ENCODE results near the gene DEAF1.
"Not testable (repeated sequence)": the region's sequence is repeated elsewhere in the genome, so short reads cannot be mapped to it uniquely, and the experiment has no call there.

DEAF1 gene

DNA sequence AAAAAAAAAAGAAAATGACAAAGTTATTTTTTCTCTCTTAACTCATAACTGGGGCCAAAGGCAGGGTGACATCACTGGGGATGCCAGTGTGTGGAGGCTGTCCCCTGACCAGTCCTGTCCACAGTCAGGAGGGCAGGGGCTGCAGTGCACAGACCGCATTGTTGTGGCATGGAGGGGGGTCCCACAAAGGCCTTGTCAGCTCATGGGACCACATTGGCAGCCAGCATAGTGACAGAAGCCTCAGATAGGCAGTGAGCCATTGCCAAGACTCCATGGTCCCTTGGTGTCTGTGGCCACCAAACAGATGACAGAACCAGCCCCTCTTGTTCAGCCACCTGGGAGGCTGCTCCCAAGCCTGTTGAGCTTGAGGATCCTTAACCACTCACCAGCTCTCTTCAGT is 4.7 kb upstream of the DEAF1 start:
- DNase-seq: no peak

GRCh38 chr11:699116-699508 is 4.1 kb upstream of the DEAF1 start:
- DNase-seq: no peak

DNA sequence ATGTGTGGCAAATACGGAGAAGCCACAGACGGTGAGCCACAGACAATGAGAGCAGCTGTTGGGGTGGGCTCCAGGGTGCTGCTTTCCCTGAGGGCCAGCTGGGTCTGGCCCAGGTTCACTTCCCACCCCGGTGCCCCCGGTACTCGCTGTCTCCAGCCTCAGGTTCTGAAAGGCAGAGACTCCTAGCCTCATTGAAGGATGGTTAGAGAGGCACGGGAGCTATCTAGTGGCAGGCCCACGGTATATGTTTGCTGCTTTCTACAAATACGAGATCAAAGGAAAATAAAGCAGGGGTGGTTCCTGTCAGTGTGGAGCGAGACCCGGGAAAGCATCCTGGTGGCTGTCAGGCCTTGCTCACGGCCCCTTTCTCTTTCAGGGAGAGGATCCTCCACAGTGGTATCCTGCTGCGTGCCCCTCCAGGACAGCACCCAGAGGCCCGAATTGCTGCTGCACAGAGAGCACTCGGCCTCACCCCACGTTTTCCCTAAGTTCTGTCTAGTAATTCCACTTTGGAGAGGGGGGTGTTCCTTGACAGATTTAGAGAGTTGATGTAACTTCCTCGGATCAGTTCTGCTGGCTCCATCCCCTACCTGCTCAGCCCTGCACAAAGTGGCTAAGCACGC is 3.6 kb upstream of the DEAF1 start:
- DNase-seq: no peak

- DNase-seq: no peak
Measured at GRCh38 chr11:697811-698311, 2.8 kb upstream of the DEAF1 start.

DNA sequence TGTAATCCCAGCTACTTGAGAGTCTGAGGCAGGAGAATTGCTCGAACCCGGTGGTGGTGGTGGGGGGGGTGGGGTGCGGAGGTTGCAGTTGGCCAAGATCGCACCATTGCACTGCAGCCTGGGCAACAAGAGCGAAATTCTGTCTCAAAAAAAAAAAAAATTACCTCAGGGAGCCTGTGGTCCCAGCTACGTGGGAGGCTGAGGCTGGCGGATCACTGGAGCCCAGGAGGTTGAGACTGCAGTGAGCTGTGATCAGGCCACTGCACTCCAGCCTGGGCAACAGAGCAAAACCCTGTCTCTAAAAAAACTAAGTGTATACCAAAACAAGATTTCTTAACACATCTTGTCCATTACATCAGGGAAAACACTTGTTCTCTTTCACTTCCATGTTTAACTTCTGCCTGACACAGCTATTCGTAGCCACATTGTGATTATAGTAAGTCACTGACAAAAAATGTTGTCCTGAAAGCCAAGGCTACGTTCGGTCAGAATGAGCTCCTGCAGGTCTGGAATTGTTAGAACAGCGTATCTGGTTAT is 2.0 kb upstream of the DEAF1 start:
- DNase-seq: peak; percentile 80

DNA sequence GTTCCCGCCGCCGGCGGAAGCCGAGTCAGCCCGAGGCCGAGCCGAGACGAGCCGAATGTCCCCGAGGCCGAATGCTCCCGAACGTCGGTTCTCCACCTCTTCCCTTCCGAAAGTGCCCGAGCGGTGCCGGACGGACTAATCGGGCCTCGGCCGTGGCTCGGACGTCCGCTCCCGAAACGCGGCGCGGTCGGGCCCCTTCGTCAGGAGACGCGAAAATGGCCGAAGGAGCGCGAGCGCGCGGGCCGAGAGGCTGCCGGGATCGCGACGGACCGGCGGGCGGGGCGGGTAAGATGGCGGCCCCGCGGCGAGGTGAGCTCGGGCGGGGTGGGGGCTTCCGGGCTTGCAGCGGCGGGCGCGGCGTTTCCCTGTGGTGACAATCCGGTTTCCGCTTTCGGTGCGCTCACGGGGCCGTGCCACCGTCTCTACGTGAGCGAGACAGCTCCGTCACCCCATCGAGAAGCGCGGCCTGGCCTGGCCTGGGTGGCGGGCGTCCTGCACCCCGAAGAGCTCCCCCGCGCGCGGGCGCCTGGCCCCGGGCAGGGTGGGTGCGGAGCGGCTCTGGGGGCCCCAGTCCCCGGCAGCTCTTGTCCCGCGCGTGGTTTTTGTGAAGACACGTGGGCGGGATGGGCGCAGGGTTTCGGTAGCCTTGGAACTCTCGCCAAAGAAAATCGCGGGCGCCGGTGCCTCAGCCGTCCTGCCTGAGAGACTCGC is 671 bp upstream of the DEAF1 start, which contains the start of gene TMEM80:
Gene TMEM80 (plus strand): TSS at position 279 of the 711 bp plus-strand sequence. CDS start 12 bp downstream, at position 291.
- peak; percentile 100 for DNase-seq

DNA sequence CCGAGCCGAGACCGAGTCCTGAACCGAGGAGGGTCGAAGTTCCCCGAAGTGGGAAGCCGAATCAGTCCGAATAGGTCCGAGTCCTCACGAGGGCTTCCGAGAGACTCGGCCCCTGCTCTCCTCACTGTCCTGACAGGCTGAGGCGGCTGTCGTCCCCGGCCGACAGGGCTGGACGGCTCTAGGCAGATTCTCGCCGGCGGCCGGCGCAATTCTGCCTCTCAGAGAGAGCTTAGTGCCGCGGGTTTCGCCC is 191 bp upstream of the DEAF1 start:
- no peak for DNase-seq

- no peak for DNase-seq
Measured at GRCh38 chr11:693887-694562, 997 bp downstream of the DEAF1 start.

DNA sequence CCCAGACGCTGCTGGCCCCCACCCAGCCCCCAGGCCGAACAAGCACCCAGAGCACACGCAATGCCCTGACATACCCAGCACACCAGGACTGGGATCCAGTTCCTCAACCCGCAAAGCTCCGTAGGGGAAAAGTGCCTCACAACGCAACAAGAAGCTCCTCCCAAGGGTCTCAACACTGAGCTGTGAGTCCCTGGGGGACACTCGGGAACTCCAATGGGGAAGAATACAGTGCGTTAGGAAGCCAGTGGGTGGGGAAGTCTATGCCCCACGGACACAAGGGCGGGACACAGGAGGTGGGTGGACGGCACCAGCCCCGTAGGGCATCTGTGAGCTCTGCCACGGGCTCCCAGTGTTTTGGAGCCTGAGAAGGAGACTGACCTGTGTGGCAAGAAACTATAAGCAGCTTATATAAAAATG is 1.6 kb downstream of the DEAF1 start:
- DNase-seq: peak; percentile 28

DNA sequence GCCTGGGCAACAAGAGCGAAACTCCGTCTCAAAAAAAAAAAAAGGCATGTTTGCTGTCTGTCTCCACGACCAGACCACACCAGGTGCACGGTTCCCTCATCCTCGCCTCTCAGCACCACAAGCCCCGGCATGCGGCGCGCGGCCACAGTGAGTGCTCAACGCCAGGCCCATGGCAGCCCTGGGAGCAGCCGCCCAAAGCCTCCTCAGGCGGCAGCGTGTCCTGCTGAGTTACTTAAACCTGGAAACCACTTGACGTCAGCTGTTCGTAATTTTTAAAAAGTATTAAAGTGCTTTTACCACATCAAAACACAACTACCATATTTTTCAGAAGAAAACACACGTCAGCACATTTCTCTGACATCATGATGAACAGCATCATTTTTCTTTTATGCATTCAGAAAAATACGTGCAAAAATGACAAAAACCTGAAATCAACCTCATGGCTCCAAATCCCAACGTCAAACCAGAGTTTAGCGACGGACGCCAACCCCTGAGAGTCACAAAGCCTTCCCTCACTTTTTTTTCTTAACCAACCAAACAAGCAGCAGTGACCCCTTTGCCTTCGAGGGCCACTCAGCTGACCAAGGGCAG is 2.1 kb downstream of the DEAF1 start:
- DNase-seq: no peak

DNA sequence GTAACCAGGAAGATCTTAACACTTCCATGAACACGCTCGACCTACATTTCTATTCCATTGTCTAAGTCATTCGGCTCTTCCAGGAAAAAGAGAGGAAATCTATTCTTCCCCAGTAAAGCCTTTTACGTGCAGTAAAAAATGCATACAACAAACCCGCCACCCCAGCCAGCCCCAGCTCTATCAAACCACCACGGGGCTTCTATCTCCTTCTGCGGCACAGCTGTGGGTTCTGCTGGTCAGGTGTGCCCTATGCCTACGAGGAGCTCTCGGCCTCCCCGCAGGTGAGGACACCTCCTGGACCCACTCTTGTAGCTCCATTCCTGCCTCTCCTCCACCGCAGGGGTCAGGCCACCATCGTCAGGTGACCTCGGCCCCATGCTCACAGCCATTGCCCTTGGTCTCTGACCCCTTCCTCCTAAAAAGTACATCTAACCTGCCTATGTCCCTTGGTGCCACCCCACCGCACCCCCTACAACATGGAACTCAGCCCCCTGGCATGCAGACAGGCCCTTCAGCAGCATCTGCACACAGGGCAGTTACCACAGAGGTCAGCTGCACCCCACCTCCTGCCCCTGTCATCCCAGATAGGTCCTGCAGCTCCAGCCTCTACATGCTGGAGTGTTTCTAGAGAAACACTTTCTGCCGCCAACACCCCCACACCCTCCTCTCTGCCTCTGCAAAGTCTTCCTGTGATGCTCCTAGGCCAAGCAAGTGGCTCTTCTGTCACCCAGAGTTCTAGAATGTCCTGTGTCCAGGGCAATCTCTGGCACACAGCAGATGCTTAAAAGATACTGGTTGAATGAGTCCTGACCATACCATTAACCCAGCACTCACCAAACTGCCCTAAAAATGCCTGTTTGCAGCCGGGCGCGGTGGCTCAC is 3.1 kb downstream of the DEAF1 start:
- no peak for DNase-seq

DNA sequence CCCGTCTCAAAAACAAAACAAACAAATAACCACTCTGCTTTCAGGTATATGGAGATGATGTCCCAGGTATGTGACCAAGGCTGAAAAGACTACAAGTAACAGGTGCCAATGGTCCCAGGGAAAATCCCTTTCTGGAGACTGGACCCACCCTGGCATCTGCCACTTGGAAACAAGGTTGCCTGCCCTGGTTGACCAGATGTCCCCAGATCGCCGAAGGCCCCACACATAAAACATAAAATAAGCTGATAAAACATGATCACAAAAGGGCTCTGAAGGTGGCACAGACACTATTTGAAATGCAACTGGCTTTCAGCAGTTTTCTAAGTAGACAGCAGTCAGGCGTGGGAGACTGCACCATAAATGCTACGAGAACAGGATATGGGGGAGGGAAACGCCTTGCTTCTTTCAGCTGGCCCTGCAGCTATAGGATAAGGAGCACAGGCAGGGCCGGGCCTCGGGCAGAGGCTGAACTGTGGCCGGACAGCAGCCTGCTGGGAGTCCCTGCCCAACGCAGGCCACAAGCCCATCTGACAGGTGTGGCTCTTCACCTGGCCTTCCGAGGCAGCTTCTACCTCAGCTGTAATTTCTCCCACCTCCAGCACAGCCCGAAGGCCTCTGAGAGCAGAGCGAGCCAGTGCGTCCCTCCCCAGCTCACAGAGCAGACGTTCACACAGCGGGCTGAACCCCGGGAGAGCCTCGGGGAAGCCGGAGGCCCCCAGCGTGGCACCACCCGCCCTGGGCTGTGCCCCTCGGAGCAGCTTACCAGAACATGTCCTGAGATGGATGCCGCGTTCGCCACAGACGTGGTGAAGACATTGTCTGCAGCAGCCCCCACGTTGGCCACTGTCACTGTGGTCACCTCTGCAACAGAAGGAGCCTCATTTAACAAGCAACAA is 4.0 kb downstream of the DEAF1 start:
- no peak for DNase-seq

GRCh38 chr11:690244-690643 is 4.8 kb downstream of the DEAF1 start:
- not testable (repeated sequence) for DNase-seq

DNA sequence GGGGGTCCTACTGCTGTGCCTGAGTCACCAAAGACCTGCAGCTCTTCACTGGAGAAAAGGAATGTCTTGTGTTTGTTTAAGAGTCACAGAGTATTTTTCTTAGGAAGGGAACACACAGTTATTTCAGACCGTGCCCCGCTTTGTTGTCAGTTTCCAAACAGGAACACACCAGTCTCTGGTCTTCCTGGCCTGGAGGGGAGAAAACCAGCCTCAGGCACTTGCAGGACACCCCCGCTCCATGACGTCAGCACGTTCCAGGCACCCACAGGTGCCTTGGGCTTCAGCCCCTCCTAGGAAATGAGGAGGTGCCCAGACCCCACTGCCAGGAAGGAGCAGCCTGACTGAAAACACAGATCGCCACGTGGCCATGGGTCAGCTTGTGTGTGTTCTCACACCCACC is 5.4 kb downstream of the DEAF1 start:
- DNase-seq: no peak

- no peak for DNase-seq
Measured at GRCh38 chr11:688681-689080, 6.3 kb downstream of the DEAF1 start.

GRCh38 chr11:687751-688150 is 7.3 kb downstream of the DEAF1 start:
- no peak for DNase-seq

DNA sequence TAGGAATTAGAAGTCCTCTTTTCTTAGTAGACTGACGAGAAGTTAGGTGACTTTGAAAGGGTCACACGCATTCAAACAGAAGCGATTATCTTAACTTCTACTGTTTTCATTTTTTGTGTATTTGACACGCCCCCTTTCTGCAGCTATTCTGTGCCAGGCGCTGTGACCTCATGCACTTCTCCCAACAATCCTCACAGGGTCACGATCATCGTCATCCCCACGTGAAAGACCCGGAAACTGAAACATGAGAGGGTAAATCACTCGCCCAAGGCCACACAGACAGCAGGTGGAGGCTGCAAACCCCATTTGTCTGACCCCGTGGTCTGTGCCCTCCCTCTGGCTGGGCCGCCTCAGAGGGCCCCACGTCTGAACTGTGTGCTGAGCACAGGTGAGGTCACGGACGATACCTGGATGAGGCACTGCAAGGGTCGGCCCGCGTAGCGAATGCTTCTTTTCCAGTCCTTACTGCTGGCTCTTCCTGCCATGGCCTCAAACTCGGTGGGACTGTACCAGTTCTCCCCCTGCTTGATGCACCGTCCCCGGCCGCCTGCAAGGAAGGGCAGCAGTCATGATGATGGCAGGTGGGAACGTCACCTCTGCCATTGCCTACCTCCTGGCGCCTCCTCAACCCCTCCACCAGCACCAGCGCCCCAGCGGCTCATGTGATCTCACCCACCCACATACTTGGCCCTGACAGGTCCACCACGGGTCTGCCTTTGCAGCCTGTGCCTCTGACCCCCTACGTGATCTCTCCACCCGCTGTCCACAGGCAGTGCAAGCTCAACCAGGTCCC is 8.4 kb downstream of the DEAF1 start:
- DNase-seq: no peak

GRCh38 chr11:680970-681369 is 14.1 kb downstream of the DEAF1 start:
- no peak for DNase-seq

DNA sequence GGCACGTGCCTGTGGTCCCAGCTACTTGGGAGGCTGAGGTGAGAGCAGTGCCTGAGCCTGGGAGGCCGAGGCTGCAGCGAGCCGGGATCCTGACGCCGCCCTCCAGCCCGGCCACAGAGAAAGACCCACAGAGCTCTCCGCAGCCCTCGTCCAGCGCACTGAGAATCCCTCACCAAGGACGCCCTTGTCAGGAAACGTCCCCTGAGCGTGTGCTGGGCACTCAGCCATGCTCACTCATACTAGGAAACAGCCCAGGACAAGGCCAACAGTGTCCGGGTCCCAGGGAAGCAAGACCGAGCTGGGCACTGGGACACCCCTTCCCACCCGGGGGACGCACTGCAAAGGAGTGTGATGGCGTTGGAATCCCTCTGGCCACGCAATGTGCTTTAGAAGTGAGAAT is 14.5 kb downstream of the DEAF1 start:
- DNase-seq: no peak

Data from suppressor macrophage treated with lipopolysaccharide for 4 hours (primary cell).